PC-3 (cell line): ENCODE measurements around the gene PTBP1. TPM values are rescaled to one million over a fixed set of nuclear protein-coding genes. Genes with fewer than 3 reads are reported as not detected.

ENCODE experiments used
- ATAC-seq: fragments of 200-7000 bp; cut with Tn5 transposase; 2 replicates; pipeline ENCODE4 v1.9.1; 2020; ENCODE audit warnings: mild to moderate bottlenecking, moderate library complexity
- BruUV-seq: library from RNA; stranded (reverse); fragments of 400-500 nt; replicated peaks from 2 replicates; lab custom pipeline; 2021; lab: Mats Ljungman, UMichigan
- CTCF ChIA-PET: fragments of 300-600 bp; sonication (Branson Sonifier 250); formaldehyde crosslinking; loops from one replicate; lab custom pipeline; 2022; ENCODE audit warnings: antibody characterized with exemption; lab: Charles Lee
- POLR2A ChIA-PET: fragments of 300-600 bp; sonication (Branson Sonifier 250); formaldehyde crosslinking; loops from one replicate; lab custom pipeline; 2022; ENCODE audit warnings: antibody characterized with exemption; ENCODE audit not compliant: unreplicated experiment; lab: Charles Lee
- DNase-seq: peaks from one replicate; pipeline ENCODE4 v3.0.0-alpha.2; 2015
- H2AFZ ChIP-seq: fragments of 300-600 bp; sonication (generic); 2 replicates; pipeline ENCODE4 v1.6.0; 2016; ENCODE audit warnings: antibody characterized with exemption, low read length
- H3F3A ChIP-seq: fragments of 300-600 bp; sonication (generic); one replicate; pipeline ENCODE4 v1.6.0; 2017; ENCODE audit warnings: antibody characterized with exemption, low read length, control low read depth, mild to moderate bottlenecking; ENCODE audit not compliant: unreplicated experiment
- H3K27ac ChIP-seq: fragments of 300-600 bp; sonication (generic); 2 replicates; pipeline ENCODE4 v1.5.1; 2016; ENCODE audit warnings: mild to moderate bottlenecking, low read length
- H3K27me3 ChIP-seq: fragments of 300-600 bp; sonication (generic); 2 replicates; pipeline ENCODE4 v1.6.1; 2016; ENCODE audit warnings: low read length, mixed read lengths
- H3K36me3 ChIP-seq: fragments of 300-600 bp; sonication (generic); 2 replicates; pipeline ENCODE4 v1.6.1; 2016; ENCODE audit warnings: low read depth, mixed run types, low read length, mixed read lengths
- H3K4me1 ChIP-seq: fragments of 300-600 bp; sonication (generic); 2 replicates; pipeline ENCODE4 v1.5.1; 2016; ENCODE audit warnings: low read length; ENCODE audit not compliant: insufficient read depth
- H3K4me2 ChIP-seq: fragments of 300-600 bp; sonication (generic); 2 replicates; pipeline ENCODE4 v1.6.0; 2016; ENCODE audit warnings: low read length
- H3K4me3 ChIP-seq: fragments of 300-600 bp; sonication (generic); 2 replicates; pipeline ENCODE4 v1.5.1; 2016; ENCODE audit warnings: mild to moderate bottlenecking, low read length, mixed read lengths
- H3K79me2 ChIP-seq: fragments of 300-600 bp; sonication (generic); 2 replicates; pipeline ENCODE4 v1.6.1; 2017; ENCODE audit warnings: low read length, mixed read lengths
- H3K9ac ChIP-seq: fragments of 300-600 bp; sonication (generic); 2 replicates; pipeline ENCODE4 v1.6.0; 2016; ENCODE audit warnings: mild to moderate bottlenecking, low read length
- H3K9me2 ChIP-seq: fragments of 300-600 bp; sonication (generic); replicated peaks from 2 replicates; pipeline ENCODE4 v1.6.1; 2016; ENCODE audit warnings: mixed run types, low read length, mixed read lengths
- H3K9me3 ChIP-seq: fragments of 300-600 bp; sonication (generic); 2 replicates; pipeline ENCODE4 v1.6.1; 2016; ENCODE audit warnings: low read length, mixed read lengths
- H4K20me1 ChIP-seq: fragments of 300-600 bp; sonication (generic); 2 replicates; pipeline ENCODE4 v1.6.1; 2016; ENCODE audit warnings: low read length, mixed read lengths
- EZH2 ChIP-seq: fragments of 300-600 bp; sonication (generic); IDR thresholded peaks from one replicate; pipeline ENCODE4 v1.6.1; 2017; ENCODE audit warnings: antibody characterized with exemption, mild to moderate bottlenecking, low read length; ENCODE audit not compliant: unreplicated experiment
- EZH2phosphoT487 ChIP-seq: fragments of 300-600 bp; sonication (generic); IDR thresholded peaks from 2 replicates; pipeline ENCODE4 v1.6.1; 2018; ENCODE audit warnings: mild to moderate bottlenecking, antibody characterized with exemption, low read length, borderline replicate concordance
- intact Hi-C: fragments of 100-400 bp; cut with micrococcal nuclease; formaldehyde crosslinking; loops from 2 replicates; pipeline ENCODE4 v1.9.0; 2023
- total RNA-seq: library from RNA; depleted of rRNA; stranded (reverse); fragments of >200 nt; gene quantifications from 2 replicates; pipeline ENCODE4 v1.2.3, GENCODE V29; 2014
- TF ChIP-seq, protein P1 (sequence below): fragments of 300-600 bp; sonication (generic); conservative IDR thresholded peaks from 2 replicates; pipeline ENCODE4 v1.5.1; 2017; ENCODE audit warnings: antibody characterized with exemption, low read depth, mild to moderate bottlenecking, low read length

The PTBP1 gene
- total RNA-seq, 1 experiment from 2014 or later = 412 TPM

DNA sequence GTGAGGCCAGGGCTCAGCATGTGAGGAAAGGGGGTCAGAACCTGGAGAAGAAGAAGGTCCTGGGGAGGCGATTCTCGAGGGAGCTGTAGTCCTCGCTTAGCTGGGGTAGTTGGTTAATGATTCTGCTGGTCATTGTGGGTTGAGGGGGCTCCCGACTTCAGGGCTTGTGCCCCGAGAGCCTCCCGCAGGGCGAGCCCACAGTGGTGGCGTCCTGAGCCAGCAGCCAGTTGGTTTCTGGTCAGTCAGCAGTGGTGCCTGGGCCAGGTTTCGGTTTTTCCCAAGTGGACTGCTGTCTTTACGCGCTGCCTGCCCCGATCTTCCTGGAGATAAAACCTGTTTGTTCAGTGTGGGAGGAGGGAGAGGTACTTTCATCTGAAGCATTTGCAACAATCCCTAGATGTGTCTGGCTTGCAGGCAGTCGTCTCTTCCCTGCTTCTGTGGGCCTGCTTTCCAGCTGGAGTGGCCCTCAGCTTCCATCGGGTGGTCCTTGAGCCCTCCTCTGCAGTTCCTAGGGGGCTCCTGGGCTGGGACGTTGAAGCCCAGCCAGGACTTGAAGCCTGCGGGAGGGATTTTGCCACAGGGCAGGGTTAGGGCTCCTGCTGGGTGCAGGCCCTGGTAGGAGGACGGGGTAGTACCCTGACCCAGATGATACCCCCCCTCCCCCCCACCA lies 3.2 kb downstream of the PTBP1 start:
- ATAC-seq = 0 out of 2 replicates have a peak, but pooled peaks have one; percentile 4
- no peaks in the 10 kb centered on the region for H3F3A ChIP-seq
- peak overlapping the region; percentile 100 for H3K4me2 ChIP-seq
- intact Hi-C loops = no loop called here
- no peak overlapping the region for H2AFZ ChIP-seq
- H3K27ac ChIP-seq = peak overlapping the region; percentile 72
- CTCF ChIA-PET = no interaction called here
- no peaks in the 10 kb centered on the region for H3K9me2 ChIP-seq
- DNase-seq = peak; percentile 61
- H3K79me2 ChIP-seq = peaks cover 77% of the 10 kb centered on the region
- TSS peak; percentile 25 for BruUV-seq
- H3K9me3 ChIP-seq = no peaks in the 10 kb centered on the region
- peaks cover 26% of the 10 kb centered on the region for H3K4me1 ChIP-seq
- POLR2A ChIA-PET = no interaction called here
- H3K27me3 ChIP-seq = no peaks in the 10 kb centered on the region
- H3K36me3 ChIP-seq = peaks cover 69% of the 10 kb centered on the region
- TF ChIP-seq, protein P1, sequence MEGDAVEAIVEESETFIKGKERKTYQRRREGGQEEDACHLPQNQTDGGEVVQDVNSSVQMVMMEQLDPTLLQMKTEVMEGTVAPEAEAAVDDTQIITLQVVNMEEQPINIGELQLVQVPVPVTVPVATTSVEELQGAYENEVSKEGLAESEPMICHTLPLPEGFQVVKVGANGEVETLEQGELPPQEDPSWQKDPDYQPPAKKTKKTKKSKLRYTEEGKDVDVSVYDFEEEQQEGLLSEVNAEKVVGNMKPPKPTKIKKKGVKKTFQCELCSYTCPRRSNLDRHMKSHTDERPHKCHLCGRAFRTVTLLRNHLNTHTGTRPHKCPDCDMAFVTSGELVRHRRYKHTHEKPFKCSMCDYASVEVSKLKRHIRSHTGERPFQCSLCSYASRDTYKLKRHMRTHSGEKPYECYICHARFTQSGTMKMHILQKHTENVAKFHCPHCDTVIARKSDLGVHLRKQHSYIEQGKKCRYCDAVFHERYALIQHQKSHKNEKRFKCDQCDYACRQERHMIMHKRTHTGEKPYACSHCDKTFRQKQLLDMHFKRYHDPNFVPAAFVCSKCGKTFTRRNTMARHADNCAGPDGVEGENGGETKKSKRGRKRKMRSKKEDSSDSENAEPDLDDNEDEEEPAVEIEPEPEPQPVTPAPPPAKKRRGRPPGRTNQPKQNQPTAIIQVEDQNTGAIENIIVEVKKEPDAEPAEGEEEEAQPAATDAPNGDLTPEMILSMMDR = no peak
- TF ChIP-seq EZH2phosphoT487 = no peak
- no peak for TF ChIP-seq EZH2
- peaks cover 76% of the 10 kb centered on the region for H4K20me1 ChIP-seq
- H3K4me3 ChIP-seq = peak overlapping the region; percentile 88
- peak overlapping the region; percentile 93 for H3K9ac ChIP-seq

DNA sequence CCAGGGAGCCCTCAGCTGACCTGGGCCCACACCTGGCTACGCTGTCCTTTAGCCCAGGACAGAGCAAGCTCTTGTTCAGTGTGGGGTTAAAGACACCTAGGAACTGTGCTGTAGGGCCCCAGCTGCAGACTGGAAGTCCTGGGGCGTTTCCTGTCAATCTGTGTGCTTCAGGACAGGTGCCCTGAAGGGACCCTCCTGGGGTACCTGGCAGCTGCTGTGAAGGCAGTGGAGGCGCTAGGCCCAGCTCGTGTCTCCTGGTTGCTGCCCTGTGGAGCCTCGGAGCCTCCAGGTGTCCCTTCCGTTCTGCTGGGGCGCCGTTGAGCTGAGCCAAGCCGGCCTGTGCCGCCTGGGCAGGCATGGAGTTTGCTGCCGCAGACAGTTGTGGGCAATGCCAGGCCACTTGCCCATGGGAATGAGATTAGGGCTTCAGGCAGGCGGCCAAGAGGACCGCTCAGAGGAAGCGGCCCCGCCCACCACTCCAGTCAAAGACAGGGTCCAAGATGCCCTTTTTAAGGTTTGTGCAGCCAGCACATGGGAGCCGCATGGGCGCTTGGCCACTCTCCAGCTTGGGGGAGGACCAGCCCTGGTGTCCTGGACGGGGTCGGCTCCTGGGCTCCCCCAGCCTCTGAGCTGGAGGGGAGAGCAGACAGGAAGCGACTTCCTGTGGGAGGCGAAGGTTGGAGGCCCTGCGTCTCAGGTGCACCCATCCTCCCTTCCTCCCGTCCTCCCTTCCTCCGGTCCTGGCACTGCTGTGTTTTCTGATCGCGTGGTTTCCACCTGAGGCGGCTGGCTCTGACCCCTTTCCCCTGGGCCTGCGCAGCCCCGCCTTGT lies 4.0 kb downstream of the PTBP1 start:
- Histone ChIP-seq H3K79me2 (peaks cover 84% of the 10 kb centered on the region), H3K4me2 (peak overlapping the region; percentile 100), H3K4me1 (peaks cover 26% of the 10 kb centered on the region), H3K36me3 (peaks cover 71% of the 10 kb centered on the region), H3K9me2 (no peaks in the 10 kb centered on the region), H3K4me3 (peak overlapping the region; percentile 88), H2AFZ (no peak overlapping the region), H3K27me3 (no peaks in the 10 kb centered on the region), H4K20me1 (peaks cover 79% of the 10 kb centered on the region), H3K9me3 (no peaks in the 10 kb centered on the region), H3F3A (no peaks in the 10 kb centered on the region), H3K9ac (no peak overlapping the region), H3K27ac (peak overlapping the region; percentile 72; the same call in 1 of the 2 replicates)
- ATAC-seq (no peak; the same call in 1 of the 2 replicates), DNase-seq (peak; percentile 22)
- BruUV-seq = no TSS peak
- intact Hi-C loops = no loop called here
- POLR2A ChIA-PET = no interaction called here
- TF ChIP-seq, protein P1 = no peak
- TF ChIP-seq EZH2 (no peak), EZH2phosphoT487 (no peak)
- CTCF ChIA-PET = no interaction called here
